Epithelial cell of prostate (primary cell): ENCODE measurements around the gene PLIN5.
"Not testable (repeated sequence)": the region's sequence is repeated elsewhere in the genome, so short reads cannot be mapped to it uniquely, and the experiment has no call there.

Experiments
- DNase-seq: peaks from one replicate; pipeline ENCODE4 v3.0.0-alpha.2; 2011; ENCODE audit warnings: low read depth, low spot score
- H3K27ac ChIP-seq: fragments of 450-650 bp; 2 replicates; pipeline ENCODE4 v1.5.1; 2017; ENCODE audit warnings: mild to moderate bottlenecking

PLIN5 gene

GRCh38 chr19:4547303-4548237, 12.5 kb upstream of the PLIN5 start:
- H3K27ac ChIP-seq: no peak overlapping the region
- DNase-seq: no peak

- no peak overlapping the region for H3K27ac ChIP-seq
- DNase-seq: no peak
These were observed 9.0 kb upstream of the PLIN5 start for GRCh38 chr19:4543842-4544647.

GRCh38 chr19:4542896-4543841, 8.1 kb upstream of the PLIN5 start:
- DNase-seq: no peak
- H3K27ac ChIP-seq: no peak overlapping the region

GRCh38 chr19:4541806-4542145, 6.8 kb upstream of the PLIN5 start:
- H3K27ac ChIP-seq, DNase-seq: not testable (repeated sequence)

GRCh38 chr19:4541114-4541805, 6.2 kb upstream of the PLIN5 start:
- H3K27ac ChIP-seq: no peak overlapping the region
- no peak for DNase-seq

- H3K27ac ChIP-seq: no peak within 1 kb of the TSS
- no peak for DNase-seq
These were observed 4.9 kb upstream of the PLIN5 start, which contains the start of gene LRG1 for GRCh38 chr19:4539693-4540581. LRG1 (minus strand) TSS chr19:4540036; CDS start chr19:4540013, 23 bp downstream.

- no peak overlapping the region for H3K27ac ChIP-seq
- DNase-seq: no peak
These were observed 4.2 kb upstream of the PLIN5 start for GRCh38 chr19:4539169-4539692.

- H3K27ac ChIP-seq: no peak overlapping the region
- DNase-seq: no peak
These were observed 3.6 kb upstream of the PLIN5 start for GRCh38 chr19:4538601-4538954.

- no peak overlapping the region for H3K27ac ChIP-seq
- no peak for DNase-seq
These were observed 3.1 kb upstream of the PLIN5 start for GRCh38 chr19:4537953-4538600.

GRCh38 chr19:4536798-4537197, 1.8 kb upstream of the PLIN5 start:
- no peak overlapping the region for H3K27ac ChIP-seq

GRCh38 chr19:4533835-4534424, 1.1 kb downstream of the PLIN5 start:
- no peak for DNase-seq
- H3K27ac ChIP-seq: no peak overlapping the region

More at GRCh38 chr19:4536798-4537197, 1.8 kb upstream of the PLIN5 start:
- no peak for DNase-seq

- DNase-seq: no peak
These were observed 1.7 kb downstream of the PLIN5 start for GRCh38 chr19:4533334-4533733.

GRCh38 chr19:4531562-4532165, 3.4 kb downstream of the PLIN5 start:
- no peak overlapping the region for H3K27ac ChIP-seq

More at GRCh38 chr19:4533334-4533733, 1.7 kb downstream of the PLIN5 start:
- no peak overlapping the region for H3K27ac ChIP-seq

GRCh38 chr19:4529924-4530522, 5.0 kb downstream of the PLIN5 start:
- no peak overlapping the region for H3K27ac ChIP-seq
- no peak for DNase-seq

More at GRCh38 chr19:4531562-4532165, 3.4 kb downstream of the PLIN5 start:
- DNase-seq: no peak

GRCh38 chr19:4528843-4529242, 6.2 kb downstream of the PLIN5 start:
- H3K27ac ChIP-seq: no peak overlapping the region
- no peak for DNase-seq

GRCh38 chr19:4527377-4527776, 7.6 kb downstream of the PLIN5 start:
- not testable (repeated sequence) for H3K27ac ChIP-seq, DNase-seq

- no peak for DNase-seq
- H3K27ac ChIP-seq: no peak overlapping the region
These were observed 9.4 kb downstream of the PLIN5 start for GRCh38 chr19:4525563-4526002.
